Purkinje cell (primary cell): ENCODE data around the gene PCDHGB1. TPM values are rescaled to one million over a fixed set of nuclear protein-coding genes. Genes with fewer than 3 reads are reported as not detected.

ENCODE experiments used
- polyA plus RNA-seq: library from polyadenylated mRNA; unstranded; fragments of >200 nt; fragmentation: Nextera tagmentation; gene quantifications from 2 replicates; pipeline ENCODE4 v1.2.1, GENCODE V29; 2014

Gene PCDHGB1
- not detected in 2 replicates for polyA plus RNA-seq

GRCh38 chr5:141349917-141350619, at the start of gene PCDHGB1:
Gene PCDHGB1, plus strand, starts transcription at chr5:141350099. Its CDS starts 162 bp downstream, at chr5:141350261.

GRCh38 chr5:141303756-141304155, 46.1 kb upstream of the PCDHGB1 start, which contains the start of gene SLC25A2:
Gene SLC25A2, minus strand, starts transcription at chr5:141304049. Its CDS starts 184 bp downstream, at chr5:141303865.

DNA sequence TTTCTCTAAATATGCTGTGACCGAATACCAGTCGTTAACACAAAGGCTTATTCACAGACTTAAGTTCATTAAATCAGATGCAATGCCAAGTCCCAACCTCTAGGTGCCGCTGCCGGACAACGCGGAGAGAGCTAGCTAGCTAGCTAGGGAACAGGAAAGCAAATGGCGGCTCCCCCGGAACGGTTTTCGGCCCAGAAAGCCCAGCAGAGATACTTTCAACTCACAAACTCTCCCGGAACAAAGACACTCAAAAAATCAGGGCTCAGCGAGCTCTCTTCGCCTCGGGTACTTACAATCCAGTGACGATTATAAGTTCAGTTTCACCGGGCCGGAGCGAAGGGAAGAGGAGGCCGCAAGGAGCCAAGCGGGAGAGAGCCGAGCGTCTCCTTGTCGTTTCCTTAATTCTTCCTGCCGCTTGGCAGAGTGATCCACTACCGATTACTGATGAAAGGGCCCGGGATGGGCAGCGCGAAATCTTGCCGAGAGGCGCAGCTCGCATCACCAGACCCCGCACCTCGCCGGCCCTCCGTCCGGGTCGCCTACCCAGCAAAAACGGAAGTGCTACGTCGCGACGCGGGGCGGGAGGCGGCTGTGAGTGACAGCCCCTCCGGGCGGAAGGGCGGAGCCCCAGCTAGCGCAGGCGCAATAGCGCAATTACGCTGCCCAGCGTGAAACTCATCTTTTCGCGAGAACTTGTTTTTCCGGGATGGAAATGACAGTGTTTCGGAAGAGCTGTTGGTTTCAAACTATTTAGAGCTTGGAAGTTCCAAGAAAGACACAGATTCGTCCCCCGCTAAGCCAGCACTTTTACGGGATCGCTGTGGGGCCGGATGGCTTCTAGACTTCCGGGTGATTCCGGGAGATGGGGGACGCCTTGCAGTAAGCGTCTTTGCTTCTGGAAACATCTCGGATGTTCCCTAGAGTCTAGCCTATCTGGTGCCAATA, 29.4 kb upstream of the PCDHGB1 start, which contains the start of gene TAF7:
TAF7 (minus strand) TSS at position 560 of the 945 bp plus-strand sequence. CDS start 740 bp downstream, outside the sequence.

GRCh38 chr5:141330299-141331080, 19.4 kb upstream of the PCDHGB1 start, which contains the start of gene PCDHGA1:
Gene PCDHGA1, plus strand, starts transcription at chr5:141330514.

DNA sequence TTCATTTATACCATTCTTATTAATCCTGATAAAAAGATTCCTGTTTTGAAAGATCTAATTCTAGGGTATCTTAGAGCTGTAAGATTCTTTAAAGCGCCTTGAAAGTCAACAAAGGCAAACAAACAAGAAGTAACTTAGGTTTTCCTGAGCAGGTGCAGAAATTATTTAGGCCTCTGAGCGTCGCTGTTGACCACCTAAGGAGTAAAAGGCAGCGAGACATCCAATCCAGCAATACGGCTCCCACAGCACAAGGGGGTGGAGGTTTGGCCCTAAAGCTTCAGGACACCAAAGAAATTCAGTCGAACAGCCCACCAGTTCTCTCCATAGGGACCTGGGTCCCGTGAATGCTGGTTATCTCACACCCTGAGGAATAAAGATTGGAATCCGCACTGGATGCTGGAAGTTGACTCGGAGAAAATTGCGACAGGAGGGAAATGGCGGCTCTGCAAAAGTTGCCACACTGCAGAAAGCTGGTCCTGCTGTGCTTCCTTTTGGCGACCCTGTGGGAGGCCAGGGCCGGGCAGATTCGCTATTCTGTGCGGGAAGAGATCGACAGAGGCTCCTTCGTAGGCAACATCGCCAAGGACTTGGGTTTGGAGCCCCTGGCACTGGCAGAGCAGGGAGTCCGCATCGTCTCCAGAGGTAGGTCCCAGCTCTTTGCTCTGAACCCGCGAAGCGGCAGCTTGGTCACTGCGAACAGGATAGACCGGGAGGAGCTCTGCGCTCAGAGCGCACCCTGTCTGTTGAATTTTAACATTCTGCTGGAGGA, 11.2 kb upstream of the PCDHGB1 start, which contains the start of gene PCDHGA2:
PCDHGA2 (plus strand) TSS at position 223 of the 769 bp plus-strand sequence.

DNA sequence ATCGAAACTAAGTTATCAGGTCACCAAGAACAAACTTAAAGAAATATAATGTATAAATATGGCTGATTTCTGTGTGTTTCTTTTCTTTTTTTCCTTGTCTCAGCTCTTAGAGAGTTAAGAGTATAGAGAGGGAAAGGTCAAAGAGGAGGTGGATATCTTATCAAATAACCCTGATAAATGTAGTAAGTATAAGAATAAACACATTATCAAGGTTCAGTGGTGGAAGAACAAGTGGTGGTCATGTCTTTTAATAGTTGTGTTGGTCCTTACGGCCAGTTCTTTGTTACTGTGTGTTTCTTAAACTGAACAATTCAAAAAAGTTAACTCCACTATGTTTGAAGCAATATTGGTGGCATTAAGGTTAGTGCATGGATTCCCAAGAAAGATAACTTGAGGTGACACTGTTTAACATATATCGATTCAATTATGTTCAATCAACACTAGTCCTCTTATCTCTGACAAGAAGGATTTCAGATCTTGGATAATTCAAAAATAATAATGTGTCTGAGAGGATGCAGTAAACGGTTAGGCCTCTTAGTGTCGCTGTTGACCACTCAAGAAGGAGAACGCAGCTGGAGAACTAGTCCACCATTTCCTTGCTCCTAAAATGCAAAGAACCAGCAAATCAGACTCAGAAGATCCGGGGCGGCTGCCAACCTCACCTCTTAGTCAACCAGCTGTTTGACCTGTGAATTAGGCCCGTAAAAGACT, 6.5 kb upstream of the PCDHGB1 start, which contains the start of gene PCDHGA3:
PCDHGA3 (plus strand) TSS at position 588 of the 711 bp plus-strand sequence. CDS start 205 bp downstream, outside the sequence.

DNA sequence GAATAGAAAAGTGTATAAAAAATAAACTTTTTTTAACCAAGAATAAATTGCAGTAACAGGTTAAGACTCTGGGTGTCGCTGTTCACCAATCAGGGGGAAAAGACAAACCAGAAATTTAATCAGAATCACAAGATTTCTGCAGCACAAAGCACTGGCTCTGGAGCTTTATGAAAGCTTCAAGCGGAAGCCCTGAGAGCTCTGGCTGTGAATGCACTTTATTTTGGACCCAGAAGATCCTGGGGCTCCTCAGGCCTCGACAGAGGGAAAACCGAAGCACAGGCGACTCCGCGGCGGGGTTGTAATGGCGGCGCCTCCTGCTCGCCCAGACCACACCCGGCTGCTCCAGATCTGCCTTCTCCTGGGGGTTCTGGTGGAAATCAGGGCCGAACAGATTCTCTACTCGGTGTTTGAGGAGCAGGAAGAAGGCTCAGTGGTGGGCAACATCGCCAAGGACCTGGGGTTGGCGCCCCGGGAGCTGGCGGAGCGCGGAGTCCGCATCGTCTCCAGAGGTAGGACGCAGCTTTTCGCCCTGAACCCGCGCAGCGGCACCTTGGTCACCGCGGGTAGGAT, 5.1 kb downstream of the PCDHGB1 start, which contains the start of gene PCDHGA4:
PCDHGA4 (plus strand) TSS at position 122 of the 570 bp plus-strand sequence; CDS start at position 209, 87 bp downstream.

DNA sequence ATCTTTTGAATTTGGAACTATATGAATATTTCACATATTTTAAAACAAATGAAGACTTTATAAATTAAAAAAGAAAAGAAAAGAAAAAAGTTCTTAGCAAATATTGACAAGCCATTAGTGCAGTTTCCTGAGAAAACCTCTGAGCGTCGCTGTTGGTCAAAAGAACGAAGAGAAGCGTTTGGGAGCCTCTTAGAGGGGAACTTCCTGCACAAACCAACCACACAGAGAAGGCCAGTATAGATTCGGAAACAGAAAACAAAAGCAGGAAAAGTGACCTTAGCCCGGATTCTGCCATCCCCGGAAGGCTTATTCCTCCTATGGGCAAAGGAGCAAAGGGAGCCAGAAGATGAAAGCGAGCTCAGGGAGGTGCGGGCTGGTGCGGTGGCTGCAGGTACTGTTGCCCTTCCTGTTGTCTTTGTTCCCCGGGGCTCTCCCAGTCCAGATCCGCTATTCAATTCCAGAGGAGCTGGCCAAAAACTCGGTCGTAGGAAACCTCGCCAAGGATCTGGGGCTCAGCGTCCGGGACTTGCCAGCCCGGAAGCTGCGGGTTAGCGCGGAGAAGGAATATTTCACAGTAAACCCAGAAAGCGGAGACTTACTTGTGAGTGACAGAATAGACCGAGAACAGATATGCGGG, 10.0 kb downstream of the PCDHGB1 start, which contains the start of gene PCDHGB2:
PCDHGB2 (plus strand) TSS at position 205 of the 637 bp plus-strand sequence; CDS start at position 347, 142 bp downstream.

DNA sequence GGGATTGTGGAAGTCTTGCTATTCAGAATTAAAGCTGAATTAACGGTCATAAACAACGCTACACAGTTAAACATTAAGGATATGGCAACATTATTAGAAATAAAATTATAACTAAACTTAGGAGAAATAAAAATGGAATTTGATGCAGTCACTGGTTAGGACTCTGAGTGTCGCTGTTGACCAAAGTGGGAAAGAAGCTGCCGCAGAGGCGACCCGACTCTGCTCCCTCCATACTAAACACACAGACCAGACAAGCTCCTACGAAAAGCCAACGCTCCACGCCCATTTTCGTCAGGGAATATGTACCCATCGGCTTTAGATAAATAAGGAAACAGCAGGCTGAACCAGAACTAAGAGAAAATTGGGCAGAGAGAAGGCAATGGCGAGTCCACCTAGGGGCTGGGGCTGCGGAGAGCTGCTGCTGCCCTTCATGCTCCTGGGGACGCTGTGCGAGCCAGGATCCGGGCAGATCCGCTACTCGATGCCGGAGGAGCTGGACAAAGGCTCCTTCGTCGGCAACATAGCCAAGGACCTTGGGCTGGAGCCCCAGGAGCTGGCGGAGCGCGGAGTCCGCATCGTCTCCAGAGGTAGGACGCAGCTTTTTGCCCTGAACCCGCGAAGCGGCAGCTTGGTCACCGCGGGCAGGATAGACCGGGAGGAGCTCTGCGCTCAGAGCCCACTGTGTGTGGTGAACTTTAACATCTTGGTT, 14.2 kb downstream of the PCDHGB1 start, which contains the start of gene PCDHGA5:
PCDHGA5 (plus strand) TSS at position 211 of the 709 bp plus-strand sequence; CDS start at position 380, 169 bp downstream.

GRCh38 chr5:141369994-141370848, 20.3 kb downstream of the PCDHGB1 start, which contains the start of gene PCDHGB3:
Gene PCDHGB3, plus strand, starts transcription at chr5:141370242. Its CDS starts 153 bp downstream, at chr5:141370395.

DNA sequence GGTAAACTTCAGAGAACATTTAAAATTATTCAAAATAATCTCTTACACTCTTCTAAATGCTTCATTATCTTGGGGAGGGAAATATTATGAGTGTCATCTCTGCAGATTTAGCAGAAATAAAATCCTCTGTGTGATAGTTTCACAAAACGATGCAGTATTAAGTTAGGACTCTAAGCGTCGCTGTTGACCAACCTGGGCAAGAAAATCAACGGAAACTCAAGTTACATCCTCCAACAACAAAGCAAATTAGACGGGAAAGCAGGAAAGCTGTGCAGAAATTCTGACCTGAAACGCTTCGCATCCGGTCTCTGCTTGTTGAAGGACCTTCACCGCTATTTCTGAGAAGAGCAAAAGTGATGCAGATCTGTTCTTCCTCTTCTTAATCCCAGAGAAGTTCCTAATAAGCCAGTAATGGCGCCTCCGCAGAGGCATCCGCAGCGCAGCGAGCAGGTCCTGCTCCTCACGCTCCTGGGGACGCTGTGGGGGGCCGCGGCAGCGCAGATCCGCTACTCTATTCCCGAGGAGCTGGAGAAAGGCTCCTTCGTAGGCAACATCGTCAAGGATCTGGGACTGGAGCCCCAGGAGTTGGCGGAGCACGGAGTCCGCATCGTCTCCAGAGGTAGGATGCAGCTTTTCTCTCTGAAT, 23.9 kb downstream of the PCDHGB1 start, which contains the start of gene PCDHGA6:
PCDHGA6 (plus strand) TSS at position 219 of the 645 bp plus-strand sequence; CDS start at position 412, 193 bp downstream.

DNA sequence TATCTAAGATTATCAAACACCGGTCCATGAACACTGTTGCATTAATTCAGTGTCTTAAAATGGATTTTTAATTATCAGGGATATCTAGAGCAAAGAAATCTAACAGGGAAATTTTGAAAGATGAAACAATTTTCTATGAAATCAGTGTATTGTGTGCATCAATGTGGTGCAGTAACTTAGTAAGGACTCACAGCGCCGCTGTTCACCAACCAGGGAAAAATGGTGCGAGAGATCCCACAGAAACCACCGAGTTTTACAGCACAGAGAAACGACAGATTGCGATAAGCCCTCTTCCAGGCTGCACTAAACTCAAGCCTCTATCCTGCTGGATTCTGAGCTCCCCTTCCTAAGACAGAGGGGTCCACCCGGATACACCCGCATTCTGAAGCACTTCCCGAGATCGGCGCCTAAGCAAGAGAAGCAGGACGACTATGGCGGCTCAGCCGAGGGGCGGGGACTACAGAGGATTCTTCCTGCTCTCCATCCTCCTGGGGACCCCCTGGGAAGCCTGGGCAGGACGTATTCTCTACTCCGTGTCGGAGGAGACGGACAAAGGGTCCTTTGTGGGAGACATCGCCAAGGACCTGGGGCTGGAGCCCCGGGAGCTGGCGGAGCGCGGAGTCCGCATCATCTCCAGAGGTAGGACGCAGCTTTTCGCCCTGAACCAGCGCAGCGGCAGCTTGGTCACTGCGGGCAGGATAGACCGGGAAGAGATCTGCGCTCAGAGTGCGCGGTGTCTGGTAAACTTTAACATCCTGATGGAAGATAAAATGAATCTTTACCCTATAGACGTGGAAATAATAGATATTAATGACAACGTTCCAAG, 32.8 kb downstream of the PCDHGB1 start, which contains the start of gene PCDHGA7:
PCDHGA7 (plus strand) TSS at position 274 of the 826 bp plus-strand sequence; CDS start at position 432, 158 bp downstream.

GRCh38 chr5:141387557-141388311, 37.8 kb downstream of the PCDHGB1 start, which contains the start of gene PCDHGB4:
Gene PCDHGB4, plus strand, starts transcription at chr5:141387698. Its CDS starts 187 bp downstream, at chr5:141387885.

DNA sequence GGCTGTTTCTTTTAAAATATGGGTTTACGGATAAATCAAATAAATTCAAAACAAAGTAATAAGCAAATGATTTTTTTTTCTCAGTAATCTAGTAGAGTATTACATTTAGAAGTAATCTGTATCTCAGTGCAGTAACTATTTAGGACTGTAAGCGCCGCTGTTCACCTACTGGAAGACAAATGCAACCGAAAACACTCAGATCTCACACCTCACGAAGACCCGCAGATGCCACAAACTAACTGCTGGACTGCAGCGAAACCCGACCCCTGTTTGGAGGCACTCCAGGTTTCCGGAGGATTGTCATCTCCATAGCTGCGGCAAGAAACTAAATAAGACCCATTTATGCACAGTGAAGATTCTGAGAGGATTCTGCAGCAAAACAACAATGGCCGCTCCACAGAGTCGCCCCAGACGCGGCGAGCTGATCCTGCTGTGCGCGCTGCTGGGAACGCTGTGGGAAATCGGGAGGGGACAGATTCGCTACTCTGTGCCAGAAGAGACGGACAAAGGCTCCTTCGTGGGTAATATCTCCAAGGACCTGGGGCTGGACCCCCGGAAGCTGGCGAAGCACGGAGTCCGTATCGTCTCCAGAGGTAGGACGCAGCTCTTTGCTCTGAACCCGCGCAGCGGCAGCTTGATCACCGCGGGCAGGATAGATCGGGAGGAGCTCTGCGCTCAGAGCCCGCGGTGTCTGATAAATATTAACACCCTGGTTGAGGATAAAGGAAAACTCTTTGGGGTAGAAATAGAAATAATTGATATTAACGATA, 42.7 kb downstream of the PCDHGB1 start, which contains the start of gene PCDHGA8:
PCDHGA8 (plus strand) TSS at position 205 of the 770 bp plus-strand sequence; CDS start at position 386, 181 bp downstream.

